ENCODE measurements around the gene INSRR. TPM values are rescaled to one million over a fixed set of nuclear protein-coding genes. Genes with fewer than 3 reads are reported as not detected.
A peak's percentile ranks its signal among the peaks of the same experiment; 100 is the strongest.

Gene INSRR
- total and polyA plus RNA-seq, 9 of the 15 experiments (the other 6 are each of a cell fraction or from before 2014, with no cell fraction given): 0.03 to 0.18 (median 0.06) TPM; not detected in 3

DNA sequence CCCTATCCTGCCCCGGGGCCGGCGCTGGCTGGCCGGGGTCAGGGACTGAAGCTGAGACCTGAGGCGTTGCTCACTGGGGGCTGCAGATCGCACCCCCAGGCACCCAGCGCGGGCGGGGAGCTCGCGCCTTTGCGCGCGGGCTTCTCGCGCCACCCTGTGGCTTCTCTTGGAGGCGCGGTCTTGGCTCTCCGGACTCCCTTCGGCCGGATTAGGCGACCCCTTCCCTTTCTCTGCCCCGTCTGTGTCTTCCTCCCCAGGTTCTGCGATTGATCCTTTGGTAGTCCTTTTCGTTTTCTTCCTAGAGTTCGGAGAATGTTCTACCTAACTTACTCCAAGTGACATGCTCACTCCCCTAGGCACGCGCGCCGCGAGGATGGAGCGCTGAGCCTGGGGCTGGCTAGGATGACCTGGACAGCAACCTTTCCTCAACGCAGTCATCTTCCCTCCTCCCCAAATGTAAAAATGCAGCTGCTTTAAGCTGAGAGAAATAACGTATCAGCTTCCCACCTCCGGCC lies 1.3 kb upstream of the INSRR start (continued):
- no peak for TF ChIP-seq ZNF644 (tag; IDR thresholded peaks at IDR 0.05; ENCODE audit: low read depth)
- no peak for TF ChIP-seq TOE1 (IDR thresholded peaks at IDR 0.05; ENCODE audit: borderline replicate concordance)
- TF ChIP-seq TOE1 (CRISPR knock-in tag; IDR thresholded peaks at IDR 0.05; ENCODE audit: borderline replicate concordance, low read depth): no peak
- TF ChIP-seq, protein P1, sequence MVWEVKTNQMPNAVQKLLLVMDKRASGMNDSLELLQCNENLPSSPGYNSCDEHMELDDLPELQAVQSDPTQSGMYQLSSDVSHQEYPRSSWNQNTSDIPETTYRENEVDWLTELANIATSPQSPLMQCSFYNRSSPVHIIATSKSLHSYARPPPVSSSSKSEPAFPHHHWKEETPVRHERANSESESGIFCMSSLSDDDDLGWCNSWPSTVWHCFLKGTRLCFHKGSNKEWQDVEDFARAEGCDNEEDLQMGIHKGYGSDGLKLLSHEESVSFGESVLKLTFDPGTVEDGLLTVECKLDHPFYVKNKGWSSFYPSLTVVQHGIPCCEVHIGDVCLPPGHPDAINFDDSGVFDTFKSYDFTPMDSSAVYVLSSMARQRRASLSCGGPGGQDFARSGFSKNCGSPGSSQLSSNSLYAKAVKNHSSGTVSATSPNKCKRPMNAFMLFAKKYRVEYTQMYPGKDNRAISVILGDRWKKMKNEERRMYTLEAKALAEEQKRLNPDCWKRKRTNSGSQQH (CRISPR knock-in tag; IDR thresholded peaks at IDR 0.05): no peak
- TF ChIP-seq ZNF778 (CRISPR knock-in tag; IDR thresholded peaks at IDR 0.05): no peak
- no peak for TF ChIP-seq PHF21A (IDR thresholded peaks at IDR 0.05; ENCODE audit: borderline replicate concordance, low read depth)
- no peak for TF ChIP-seq ZNF316 (IDR thresholded peaks at IDR 0.05)
- no peak for TF ChIP-seq E2F3 (CRISPR knock-in tag; IDR thresholded peaks at IDR 0.05)
- TF ChIP-seq DNMT1 (IDR thresholded peaks at IDR 0.05): no peak
- TF ChIP-seq ZNF57 (CRISPR knock-in tag; IDR thresholded peaks at IDR 0.05): no peak
- no peak for TF ChIP-seq KDM4B (IDR thresholded peaks at IDR 0.05; ENCODE audit: borderline replicate concordance in 2 of 2, low read depth in 1 of 2)
- TF ChIP-seq TRIM24 (IDR thresholded peaks at IDR 0.05): no peak
- TF ChIP-seq NRF1 (conservative IDR thresholded peaks at IDR 0.05 in 1 of 2, IDR thresholded peaks at IDR 0.05 in 1 of 2): peak in 1 of 2 experiments; percentile 27; a peak in 2 of 4 replicates
- TF ChIP-seq FUS (optimal IDR thresholded peaks at IDR 0.05; ENCODE audit: low read depth, low read length): no peak
- TF ChIP-seq, protein P2, sequence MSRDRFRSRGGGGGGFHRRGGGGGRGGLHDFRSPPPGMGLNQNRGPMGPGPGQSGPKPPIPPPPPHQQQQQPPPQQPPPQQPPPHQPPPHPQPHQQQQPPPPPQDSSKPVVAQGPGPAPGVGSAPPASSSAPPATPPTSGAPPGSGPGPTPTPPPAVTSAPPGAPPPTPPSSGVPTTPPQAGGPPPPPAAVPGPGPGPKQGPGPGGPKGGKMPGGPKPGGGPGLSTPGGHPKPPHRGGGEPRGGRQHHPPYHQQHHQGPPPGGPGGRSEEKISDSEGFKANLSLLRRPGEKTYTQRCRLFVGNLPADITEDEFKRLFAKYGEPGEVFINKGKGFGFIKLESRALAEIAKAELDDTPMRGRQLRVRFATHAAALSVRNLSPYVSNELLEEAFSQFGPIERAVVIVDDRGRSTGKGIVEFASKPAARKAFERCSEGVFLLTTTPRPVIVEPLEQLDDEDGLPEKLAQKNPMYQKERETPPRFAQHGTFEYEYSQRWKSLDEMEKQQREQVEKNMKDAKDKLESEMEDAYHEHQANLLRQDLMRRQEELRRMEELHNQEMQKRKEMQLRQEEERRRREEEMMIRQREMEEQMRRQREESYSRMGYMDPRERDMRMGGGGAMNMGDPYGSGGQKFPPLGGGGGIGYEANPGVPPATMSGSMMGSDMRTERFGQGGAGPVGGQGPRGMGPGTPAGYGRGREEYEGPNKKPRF (IDR thresholded peaks at IDR 0.05; ENCODE audit: low read depth, low read length): no peak
- no peak for TF ChIP-seq ZNF280B (CRISPR knock-in tag; IDR thresholded peaks at IDR 0.05)
- TF ChIP-seq HNRNPUL1 (IDR thresholded peaks at IDR 0.05; ENCODE audit: low read length): no peak
- no peak for TF ChIP-seq PRPF4 (IDR thresholded peaks at IDR 0.05; ENCODE audit: insufficient read depth, low read depth, low read length, poor library complexity, severe bottlenecking)
- no peak for TF ChIP-seq ZNF764 (CRISPR knock-in tag; IDR thresholded peaks at IDR 0.05; ENCODE audit: low read depth)
- TF ChIP-seq KAT2B (IDR thresholded peaks at IDR 0.05; ENCODE audit: low read depth, low read length): no peak
- TF ChIP-seq, protein P3, sequence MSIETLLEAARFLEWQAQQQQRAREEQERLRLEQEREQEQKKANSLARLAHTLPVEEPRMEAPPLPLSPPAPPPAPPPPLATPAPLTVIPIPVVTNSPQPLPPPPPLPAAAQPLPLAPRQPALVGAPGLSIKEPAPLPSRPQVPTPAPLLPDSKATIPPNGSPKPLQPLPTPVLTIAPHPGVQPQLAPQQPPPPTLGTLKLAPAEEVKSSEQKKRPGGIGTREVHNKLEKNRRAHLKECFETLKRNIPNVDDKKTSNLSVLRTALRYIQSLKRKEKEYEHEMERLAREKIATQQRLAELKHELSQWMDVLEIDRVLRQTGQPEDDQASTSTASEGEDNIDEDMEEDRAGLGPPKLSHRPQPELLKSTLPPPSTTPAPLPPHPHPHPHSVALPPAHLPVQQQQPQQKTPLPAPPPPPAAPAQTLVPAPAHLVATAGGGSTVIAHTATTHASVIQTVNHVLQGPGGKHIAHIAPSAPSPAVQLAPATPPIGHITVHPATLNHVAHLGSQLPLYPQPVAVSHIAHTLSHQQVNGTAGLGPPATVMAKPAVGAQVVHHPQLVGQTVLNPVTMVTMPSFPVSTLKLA (conservative IDR thresholded peaks at IDR 0.05): peak in 1 of 2 experiments; percentile 50; a peak in 1 of 4 replicates
- TF ChIP-seq MAX (CRISPR knock-in tag; IDR thresholded peaks at IDR 0.05): no peak; the same call in 1 of the 2 replicates
- TF ChIP-seq ETV5 (CRISPR knock-in tag; IDR thresholded peaks at IDR 0.05; ENCODE audit: low read depth): no peak

Measured in K562 (cell line).